ENCODE results near the gene TMEM266.
A peak's percentile ranks its signal among the peaks of the same experiment; 100 is the strongest.

Gene TMEM266

DNA sequence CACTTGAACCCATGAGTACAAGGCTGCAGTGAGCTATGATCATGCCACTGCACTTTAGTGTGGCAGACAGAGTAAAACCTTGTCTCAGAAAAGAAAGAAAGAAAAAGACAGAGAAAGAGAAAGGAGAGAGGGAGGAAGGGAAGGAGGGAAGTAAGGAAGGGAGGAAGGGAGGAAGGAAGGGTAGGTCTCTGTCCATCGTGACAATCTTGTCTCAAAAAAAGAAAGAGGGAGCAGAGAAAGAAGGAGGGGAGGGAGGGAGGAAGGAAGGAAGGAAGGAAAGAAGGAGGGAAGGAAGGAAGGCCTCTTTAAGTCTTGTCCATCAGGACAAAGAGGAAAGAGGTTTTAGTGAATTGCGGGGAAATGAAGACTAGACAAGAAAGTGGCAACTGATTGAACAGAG is 129.3 kb downstream of the TMEM266 start:
- no peak for DNase-seq

DNA sequence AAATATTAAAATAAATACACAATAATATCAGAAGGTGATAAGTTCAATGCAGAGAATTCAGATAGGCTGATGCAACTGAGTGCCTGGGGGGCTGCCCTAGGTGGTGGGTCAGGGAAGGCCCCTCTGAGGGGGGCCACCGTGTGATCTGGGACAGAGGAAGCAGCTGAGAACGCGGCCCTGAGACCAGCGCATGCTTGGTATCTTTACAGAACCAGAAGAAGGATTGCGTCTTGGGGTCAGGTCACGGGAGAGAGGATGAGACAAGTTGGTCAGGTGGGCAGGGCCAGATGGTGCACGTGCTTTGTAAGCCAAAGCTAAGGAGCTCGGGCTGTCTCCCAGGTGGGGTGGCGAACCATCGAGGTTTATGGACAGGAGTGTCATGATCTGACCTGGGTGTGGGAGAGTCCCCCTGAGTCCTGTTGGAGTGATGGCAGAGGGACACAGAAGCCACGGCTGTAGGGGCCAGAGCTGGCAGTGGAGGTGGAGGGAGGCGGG is 130.3 kb downstream of the TMEM266 start:
- DNase-seq, result no peak

DNA sequence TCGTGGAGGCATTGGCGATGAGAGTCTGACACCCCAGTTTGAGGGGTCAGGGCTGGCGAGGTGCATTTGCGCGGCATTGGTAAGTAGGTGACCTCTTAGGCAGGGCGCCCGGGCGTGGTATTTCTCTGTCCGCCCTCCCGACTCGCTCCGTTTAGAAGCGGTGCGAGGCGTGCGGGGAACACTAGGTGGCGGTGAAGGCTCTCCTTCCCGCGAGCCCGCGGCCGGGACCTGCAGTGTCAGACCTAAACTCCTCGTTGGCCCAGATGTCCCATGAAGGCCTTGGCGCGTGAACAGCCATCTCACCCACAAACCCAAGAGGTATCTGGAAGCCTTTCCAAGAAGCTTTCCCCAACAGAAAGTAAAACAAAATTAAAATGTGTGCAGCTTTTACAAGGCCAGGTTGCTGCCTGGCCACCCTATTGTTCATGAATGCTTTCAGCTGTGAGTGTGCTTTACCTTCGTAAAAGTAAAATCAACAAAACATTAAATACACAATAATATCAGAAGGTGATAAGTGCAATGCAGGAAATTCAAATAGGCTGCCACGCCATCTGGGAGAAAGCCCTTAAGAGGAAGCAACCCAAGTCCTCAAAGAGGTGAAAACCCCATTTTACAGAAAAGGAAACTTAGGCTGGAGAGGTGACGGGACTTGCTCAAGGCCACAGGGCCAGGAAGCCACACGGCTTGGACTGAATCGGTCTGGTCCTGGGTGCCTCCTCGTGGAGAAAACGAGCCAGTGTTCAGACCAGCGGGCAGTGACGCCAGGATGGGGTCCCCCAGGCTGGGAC is 131.2 kb downstream of the TMEM266 start:
- DNase-seq, result peak; percentile 15

DNA sequence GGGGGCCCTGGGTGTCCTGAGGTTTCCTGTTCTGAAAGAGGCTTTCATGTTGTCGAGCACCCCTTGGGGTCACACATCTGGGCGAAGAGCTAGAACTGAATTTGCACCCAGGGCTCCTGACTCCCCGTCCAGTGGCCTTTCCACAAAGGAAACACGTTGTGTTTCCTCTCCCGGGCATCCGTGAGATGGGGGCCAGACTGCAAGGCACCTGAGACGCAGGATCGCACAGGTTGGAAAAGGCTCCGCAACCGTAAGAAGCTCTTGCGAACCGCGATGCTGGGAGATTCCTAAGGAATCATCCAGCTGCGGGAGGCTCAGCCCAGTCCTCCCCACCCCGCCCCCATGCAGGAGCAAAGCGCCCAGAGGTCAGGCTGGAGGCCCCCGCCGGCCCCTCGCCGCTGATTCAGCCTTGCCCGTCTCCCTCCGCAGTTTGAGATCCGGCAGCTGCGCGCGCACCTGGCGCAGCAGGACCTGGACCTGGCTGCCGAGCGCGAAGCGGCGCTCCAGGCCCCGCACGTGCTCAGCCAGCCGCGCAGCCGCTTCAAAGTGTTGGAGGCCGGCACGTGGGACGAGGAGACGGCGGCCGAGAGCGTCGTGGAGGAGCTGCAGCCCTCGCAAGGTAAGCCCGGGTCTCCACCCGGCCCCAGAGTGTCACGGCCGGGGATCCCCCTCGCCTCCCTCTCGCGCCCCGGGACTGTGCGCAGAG is 131.9 kb downstream of the TMEM266 start:
- no peak for DNase-seq

DNA sequence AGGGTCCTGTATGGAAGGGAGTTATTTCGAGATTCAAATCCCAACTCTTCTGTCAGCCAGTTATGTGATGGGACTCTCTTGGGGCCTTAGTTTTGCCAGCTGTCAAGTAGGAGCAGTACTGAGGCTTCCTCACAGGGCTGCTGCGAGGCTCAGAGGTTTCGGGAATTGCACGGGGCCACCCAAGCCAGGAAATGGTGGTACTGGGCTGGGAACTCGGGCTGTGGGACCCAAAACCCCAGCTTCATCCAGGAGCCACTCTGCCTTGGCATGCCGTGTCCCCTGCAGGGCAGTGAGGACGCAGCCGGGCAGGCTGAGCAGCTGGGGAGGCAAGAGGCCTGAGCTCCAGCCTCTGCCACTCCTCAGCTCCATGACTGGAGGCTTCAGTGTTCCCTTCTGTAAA is 132.9 kb downstream of the TMEM266 start:
- DNase-seq, result no peak

DNA sequence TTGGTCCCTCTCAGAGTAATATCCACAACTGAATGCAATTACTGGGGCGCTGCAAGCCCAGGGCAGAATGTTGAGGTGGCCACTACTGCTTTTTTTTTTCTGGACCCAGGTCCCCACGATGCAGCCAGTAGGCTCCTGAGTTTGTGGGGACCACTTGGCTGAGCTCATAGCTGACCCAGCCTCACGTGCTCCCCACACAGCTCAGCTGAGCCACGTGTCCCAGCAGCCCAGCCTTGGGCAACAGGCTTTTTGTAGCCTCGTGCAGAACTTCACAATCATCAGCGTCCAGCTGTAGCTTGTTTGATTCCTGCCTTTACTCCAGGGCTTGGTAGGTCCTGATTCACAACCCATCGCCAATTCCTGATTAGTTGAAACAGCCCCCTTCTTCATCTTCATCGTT is 134.1 kb downstream of the TMEM266 start:
- no peak for DNase-seq

DNA sequence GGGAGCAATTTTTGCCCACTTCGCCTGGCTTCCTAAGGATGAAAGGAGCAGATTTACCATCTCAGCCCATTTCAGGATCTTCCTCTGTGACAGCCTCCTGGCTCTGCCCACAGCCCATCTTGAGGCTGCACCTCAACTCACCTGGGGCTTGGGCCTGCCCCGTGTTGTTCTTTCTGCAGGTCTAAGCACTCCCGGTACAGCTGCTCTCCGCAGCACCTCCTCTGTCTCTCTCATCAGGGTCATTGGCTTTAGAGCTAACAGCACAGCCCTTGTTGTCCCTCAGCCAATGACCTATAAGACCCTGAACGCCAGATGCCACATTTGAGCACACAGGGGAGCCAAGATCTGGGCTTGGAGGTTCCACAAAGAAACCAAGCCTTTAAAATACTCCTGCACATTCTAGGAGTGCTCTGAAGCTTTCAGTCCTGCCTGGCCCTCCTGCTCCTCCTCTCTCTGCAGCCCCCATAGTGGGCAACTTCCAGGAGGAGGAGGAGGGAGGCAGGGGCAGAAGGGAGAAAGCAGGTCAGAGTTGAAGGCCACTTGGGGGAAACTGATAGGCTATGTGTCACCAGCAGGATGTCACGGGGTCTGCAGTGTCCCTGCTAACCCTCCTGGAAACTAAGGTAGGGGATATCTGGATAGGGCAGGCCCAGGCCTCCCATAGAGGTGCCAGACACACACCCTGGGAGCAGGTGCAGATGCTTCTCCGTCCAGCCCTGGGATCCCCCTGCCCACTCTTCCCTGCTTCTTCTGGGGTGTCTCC is 135.9 kb downstream of the TMEM266 start:
- DNase-seq, result no peak

DNA sequence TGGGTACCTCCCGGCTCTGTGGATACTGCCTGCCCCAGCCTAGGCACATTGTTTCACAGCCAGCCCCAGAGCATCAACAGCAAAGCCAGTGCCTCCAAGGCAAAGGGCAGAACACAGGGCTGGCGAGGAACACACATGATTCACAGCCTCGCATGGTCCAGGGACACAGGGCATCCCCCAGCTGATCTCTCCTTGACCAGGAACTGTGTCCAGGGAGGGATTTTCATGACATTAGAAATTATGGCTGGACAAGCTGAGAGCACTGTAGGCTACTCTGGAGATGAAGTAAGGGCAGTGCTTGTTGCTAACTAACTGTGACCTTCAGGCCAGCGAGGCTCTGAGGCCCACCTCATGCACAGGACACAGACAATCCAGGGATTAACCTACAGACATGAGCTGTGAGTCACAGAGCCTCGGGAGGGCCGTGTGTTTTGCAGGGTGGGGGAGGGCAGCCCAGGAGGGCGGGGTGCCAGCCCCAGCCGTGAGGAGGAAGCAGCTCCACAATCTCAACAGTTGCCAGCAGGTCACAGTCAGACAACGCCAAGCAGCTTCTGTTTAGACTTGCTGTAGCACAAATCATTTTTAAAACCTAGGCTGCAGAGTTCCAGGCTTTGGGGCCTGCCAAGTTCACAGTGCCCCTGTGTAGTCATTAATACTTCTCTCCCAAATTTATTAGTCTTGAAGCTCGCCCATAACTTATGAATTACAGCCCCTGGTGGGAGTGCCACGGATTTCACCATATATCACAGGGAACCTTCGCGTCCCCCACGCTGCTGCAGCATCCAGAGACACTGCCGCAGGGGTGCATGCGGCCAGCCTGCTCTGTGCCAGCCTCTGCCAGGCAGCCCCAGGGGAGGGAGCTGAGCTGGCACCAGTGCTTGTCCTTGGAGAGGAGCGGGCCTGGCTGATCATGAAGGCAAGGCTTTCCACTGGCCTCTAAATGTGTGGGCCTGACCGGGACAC is 136.8 kb downstream of the TMEM266 start:
- DNase-seq, result no peak

DNA sequence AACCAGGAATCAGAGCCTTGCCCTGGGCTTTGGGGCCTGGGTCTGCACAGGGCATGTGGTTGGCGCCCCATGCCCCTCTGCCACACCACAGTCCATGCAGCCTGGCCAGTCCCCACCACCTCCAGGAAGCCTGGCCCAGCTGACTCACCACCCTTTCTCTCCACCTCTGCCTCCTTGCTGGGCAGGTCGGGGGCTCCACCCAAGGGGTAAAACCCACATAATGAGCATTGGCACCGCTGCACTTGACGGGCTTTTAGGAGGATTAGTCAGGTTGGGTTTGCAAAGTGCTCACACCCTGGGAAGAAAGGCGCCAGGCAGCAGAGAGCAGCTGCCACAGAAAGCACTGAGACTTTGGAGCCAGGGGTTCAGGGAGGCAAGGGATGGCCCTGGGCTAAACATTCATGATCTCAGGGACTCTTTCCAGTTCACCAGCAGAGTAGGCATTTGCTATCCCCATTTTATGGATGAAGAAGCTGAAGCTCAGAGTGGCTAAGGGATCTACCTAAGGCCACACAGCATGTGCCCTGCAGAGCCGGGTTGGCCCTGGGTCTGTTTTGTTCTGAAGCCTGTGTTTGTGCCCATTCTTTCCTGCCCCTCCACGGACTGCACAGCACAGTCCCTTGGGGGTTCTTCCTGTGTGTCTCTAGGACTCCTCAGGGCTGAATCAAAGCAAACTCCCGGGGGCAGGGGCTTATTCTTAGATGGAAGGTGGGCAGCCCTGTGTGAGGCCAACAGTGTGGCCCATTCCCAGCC is 138.1 kb downstream of the TMEM266 start:
- no peak for DNase-seq

DNA sequence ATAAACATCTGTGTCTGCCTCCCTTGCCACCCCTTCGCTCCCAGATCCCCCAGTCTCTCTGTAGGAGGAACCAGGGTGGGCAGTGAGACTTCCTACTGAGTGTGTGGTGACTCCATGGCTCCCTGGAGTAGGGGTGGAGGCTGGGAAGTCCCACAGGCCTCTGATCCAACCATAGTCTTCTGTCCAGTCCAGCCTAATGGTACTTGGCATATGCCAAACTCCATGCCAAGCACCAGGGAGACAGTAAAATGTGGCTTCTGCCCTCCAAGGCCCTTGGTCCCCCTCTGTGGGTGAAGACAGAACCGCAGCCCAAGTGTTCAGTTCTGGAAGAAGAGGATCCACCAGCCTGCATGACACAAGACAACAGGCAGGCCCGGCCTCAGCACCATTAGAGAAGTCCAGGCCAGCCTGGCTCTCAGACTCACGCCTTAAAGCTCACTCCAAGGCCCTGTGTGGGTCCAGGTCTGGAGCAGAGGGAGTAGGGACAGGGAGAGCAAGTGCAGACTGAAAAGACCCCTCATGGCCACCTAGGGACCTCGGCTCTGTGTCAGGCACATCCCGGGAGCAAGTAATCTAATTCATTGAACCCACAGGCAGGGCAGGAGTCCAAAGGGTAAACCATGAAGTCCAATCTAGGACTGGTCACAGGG is 138.8 kb downstream of the TMEM266 start:
- DNase-seq, result no peak

DNA sequence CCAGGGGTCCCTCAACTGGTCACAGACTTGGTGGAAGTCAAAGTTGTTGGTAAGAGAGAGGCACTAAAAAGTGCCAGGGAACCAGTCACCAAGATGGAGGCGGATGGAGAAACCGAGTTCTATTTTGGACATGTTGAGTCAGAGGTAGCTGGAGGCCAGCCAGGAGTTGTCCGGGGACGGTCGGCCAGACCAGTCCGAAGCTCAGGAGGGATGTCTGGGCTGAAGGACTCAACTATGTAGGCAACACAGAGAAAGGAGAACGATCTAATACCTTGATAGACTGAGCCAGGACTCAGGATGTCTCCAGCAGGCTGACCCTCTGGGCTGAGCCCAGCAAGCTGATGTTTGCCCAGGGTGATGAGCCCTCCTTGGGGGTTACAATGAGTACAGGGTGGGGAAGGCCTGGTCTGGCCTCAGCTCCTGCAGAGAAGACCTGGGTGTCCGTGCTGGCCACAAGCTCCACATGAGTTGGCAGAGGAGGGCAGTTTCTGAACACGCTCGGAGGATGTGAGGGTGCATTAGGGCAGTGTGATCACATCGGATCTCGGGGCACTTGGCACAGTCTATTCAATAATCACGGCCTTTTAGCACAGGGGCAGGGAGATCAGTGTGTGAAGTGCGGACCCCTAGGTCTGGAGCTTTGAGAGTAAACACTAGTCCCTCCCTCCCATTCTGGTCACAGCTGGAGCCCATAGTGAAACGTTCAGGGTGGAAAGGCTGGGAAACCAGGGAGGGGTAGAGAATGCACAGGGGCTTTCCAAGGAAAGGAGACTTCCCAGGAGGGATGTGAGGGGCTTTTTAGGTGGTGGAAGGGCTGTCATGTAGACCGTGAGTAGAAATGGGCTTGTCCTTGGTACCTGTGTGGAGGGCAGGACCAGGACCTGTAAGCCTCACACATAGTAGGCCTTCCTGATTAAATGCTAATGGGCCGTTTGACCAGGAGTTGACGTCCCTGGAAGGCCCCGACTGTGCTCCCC is 139.6 kb downstream of the TMEM266 start:
- DNase-seq, result no peak

DNA sequence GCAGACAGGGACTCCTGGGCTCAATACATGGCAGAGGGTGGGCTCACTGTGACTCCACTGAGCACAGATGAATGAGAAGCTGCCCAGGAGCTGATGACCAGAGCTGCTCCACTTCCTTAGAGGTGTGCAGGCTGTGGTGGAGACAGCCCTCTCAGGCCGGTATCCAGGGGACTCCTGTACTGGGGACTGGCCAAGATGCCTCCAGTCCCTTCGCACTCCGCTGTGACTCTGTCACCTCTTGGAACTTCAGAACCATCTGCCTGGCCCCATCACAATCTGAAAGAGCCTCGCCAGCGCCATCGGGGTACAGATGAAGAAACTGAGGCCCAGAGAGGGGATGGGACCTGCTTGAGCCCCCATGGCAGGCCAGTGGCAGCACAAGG is 140.3 kb downstream of the TMEM266 start:
- no peak for DNase-seq

DNA sequence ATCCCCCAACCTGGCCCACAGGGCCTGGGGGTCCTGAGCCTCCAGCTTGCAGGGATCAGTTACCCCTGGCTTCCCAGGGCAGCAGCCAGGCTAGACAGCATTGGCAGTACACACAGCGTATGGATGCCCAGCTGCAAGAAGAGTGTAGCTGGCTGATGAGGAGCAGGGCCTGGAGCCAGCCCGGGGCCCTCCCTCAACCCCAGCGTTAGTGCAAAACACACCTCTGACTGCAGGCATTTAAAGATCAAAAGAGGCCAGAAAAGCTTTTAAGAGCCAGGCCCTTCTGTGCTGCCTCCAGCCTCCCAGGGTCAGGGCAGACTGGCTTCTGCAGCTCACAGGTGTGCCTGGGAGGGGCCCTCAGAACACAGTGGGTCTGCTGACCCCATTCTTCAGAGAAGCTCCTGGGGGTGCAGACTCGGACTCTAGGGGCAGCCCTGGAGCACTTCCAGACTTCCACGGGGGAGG is 140.9 kb downstream of the TMEM266 start:
- DNase-seq, result no peak

DNA sequence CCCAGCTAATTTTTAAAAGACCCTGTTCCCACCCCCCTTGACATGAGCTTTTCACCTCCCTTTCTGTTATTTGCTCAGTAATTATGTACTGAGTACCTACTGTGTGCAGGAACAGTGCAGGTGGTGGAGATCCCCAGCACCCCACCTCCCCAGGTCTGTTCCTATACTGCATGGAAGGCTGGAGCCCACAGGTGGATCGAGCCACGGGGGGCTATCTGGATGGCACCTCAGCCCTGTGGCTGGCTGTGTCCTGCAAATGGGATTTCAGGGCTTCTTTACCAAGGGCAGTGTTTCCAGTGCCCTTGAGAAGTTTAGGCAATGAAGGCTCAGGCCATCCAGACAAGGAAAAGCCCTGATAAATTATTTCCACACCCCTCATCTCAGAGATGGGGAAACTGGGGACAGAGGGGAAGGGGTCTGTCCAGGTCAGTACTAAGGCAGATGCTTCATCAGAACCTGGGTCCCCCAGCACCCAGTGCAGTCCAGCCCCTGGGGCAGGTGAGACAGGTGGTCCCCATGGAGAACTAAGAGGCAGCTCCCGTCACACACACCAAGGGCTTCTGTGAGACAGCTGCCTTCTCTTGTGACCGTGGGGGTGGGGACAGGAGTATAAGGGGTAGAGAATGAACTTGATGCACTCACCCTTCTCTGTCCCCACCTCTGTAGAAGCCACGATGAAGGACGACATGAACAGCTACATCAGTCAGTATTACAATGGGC is 141.9 kb downstream of the TMEM266 start:
- DNase-seq, result no peak

DNA sequence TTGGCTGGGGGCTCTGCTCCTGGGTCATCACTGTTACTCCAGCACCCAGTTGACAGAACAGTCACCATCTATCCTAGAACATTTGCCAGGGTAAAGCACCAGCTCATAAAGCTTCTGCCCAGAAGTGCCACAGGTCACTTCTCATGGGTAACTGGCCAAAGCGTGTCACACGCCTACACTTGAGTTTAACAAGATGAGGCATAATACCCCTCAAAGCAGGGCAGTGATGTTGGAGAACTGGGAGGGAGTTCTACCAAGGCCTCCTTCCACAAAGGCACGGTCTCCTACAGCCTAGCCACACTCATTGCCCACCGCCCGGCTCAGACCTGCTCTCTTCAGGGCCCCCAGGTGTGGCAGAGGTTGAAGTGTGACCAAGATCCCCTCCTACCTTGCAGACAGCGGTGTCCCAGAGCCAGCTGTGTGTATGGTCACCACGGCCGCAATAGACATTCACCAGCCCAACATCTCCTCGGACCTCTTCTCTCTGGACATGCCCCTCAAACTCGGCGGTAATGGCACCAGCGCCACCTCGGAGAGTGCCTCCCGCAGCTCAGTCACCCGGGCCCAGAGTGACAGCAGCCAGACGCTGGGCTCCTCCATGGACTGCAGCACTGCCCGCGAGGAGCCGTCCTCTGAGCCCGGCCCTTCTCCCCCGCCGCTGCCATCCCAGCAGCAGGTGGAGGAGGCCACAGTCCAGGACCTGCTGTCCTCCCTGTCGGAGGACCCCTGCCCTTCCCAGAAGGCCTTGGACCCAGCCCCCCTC is 143.7 kb downstream of the TMEM266 start:
- DNase-seq, result no peak

DNA sequence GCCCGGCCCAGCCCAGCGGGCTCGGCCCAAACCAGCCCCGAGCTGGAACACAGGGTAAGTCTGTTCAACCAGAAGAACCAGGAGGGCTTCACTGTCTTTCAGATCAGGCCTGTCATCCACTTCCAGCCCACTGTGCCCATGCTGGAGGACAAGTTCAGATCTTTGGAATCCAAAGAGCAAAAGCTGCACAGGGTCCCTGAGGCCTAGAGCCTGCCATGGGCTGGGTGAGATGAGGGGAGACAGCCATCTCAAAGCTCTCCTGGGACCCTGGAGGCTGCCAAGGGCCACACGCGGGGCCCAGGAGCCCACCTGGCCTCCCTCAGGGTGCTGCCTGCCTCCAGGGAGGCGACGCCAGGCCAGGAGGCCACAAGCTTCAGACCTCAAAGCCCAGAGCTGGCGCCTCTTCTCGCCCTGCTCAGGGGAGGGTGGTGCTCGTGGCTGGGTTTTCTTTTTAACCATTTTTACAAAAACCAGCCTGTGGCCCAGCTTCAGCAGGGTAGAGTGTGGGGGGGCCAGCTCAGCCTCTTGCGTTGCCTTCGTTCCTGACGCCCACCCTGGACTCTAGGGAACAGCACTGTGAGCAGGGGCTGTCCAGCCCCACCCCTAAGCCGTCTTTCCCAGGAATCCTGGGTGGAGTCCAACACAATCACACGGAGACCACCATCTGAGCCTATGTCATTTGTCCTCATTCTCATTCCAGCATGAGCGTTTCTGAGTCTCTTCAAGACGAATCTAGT is 144.5 kb downstream of the TMEM266 start:
- no peak for DNase-seq

DNA sequence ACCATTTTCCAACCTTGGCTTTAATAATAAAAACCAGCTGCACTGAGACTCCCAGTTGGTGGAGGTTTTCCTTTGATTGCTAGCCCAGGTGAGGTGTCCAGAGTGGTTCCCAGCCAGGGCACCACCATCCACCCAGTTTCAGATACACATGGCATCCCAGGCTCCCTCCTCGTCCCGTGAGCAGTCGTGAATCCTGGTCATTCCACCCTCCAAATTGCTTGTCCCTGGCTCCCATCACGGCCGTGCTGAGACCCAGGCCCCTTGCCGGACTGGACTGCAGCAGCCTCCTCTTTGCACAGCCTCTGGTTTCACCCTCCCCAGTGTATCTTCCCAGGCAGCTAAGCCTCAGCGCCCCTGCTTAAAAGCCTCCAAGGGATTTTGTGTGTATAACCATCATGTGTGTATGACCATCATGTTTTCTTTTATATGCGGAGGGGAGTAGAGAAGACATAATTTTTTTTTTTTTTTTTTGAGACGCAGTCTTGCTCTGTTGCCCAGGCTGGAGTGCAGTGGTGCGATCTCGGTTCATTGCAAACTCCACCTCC is 145.2 kb downstream of the TMEM266 start:
- DNase-seq, result no peak

All from NCI-H1436 treated with DMSO at 0.1 percent for 48 hours (cell line).